ENCODE results near the gene LATS1. TPM values are rescaled to one million over a fixed set of nuclear protein-coding genes. Genes with fewer than 3 reads are reported as not detected.

Gene LATS1
- total and polyA plus RNA-seq, 2 of the 8 experiments (the other 6 are each of a cell fraction or from before 2014, with no cell fraction given), result 8.9 to 21.7 TPM

DNA sequence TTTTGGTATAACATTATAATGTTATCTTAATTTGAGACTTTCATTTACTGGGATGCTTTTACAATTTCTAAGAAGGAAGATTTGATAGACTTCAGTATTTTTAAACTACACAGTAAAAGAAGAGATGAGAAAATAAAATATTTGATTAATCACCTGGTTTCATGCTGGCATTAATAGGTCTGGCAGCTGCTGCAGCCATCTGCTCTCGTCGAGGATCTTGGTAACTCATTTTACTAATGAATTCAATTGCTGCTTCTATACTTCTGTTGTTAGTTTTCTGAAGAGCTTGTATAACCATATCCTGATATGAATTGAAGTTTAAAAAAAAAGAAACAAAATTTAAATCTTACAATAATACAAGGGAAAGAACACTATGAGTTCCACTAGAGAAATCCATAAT lies 23.0 kb downstream of the LATS1 start:
- no peaks in the 10 kb centered on the region for H3K9me3 ChIP-seq (ENCODE audit: insufficient read depth in 2 of 2, low read depth in 1 of 2, low read length in 1 of 2)
- H2BK15ac ChIP-seq (ENCODE audit: low read length), result no peak overlapping the region
- no peaks in the 10 kb centered on the region; the same call in 1 of the 2 replicates for H3K79me1 ChIP-seq (ENCODE audit: low read depth, low read length)
- no peak overlapping the region for H2AFZ ChIP-seq (ENCODE audit: low read length)
- no peak for FAIRE-seq
- peaks cover 0 to 47% of the 10 kb centered on the region in 2 experiments; a peak in 2 of 4 replicates for H3K79me2 ChIP-seq (ENCODE audit: control insufficient read depth in 1 of 2, insufficient read depth in 2 of 2, low read length in 2 of 2)
- H2BK20ac ChIP-seq (ENCODE audit: low read length), result no peak overlapping the region
- CTCF ChIA-PET (ENCODE audit: partially characterized antibody), result no interaction called here
- H3K4ac ChIP-seq (replicated peaks; ENCODE audit: insufficient read length, low read depth, low read length), result no peak overlapping the region
- H3K4me2 ChIP-seq (ENCODE audit: insufficient read depth in 1 of 2, low read depth in 2 of 2, low read length in 2 of 2), result no peak overlapping the region
- no peak for DNase-seq (ENCODE audit: low read depth in 1 of 2, low spot score in 2 of 2)
- no peak for TF ChIP-seq EGR1 (IDR thresholded peaks at IDR 0.05; ENCODE audit: borderline replicate concordance, low read depth, low read length)
- TF ChIP-seq POLR2A (IDR thresholded peaks at IDR 0.05; ENCODE audit: control extremely low read depth in 1 of 2, low read depth in 2 of 2, low read length in 2 of 2), result no peak
- TF ChIP-seq SP1 (IDR thresholded peaks at IDR 0.05; ENCODE audit: low read depth, low read length), result no peak
- TF ChIP-seq CBX8 (IDR thresholded peaks at IDR 0.05; ENCODE audit: borderline replicate concordance, low read depth, low read length), result no peak
- TF ChIP-seq SP2 (IDR thresholded peaks at IDR 0.05; ENCODE audit: low read length), result no peak
- TF ChIP-seq CTBP2 (IDR thresholded peaks at IDR 0.05; ENCODE audit: borderline replicate concordance, insufficient read depth, insufficient read length, low read length), result no peak
- no peak for TF ChIP-seq TAF7 (optimal IDR thresholded peaks at IDR 0.05; ENCODE audit: borderline replicate concordance, low read depth, low read length)
- TF ChIP-seq EP300 (IDR thresholded peaks at IDR 0.05; ENCODE audit: borderline replicate concordance in 1 of 2, low read depth in 2 of 2, low read length in 2 of 2), result no peak
- TF ChIP-seq, protein P1, sequence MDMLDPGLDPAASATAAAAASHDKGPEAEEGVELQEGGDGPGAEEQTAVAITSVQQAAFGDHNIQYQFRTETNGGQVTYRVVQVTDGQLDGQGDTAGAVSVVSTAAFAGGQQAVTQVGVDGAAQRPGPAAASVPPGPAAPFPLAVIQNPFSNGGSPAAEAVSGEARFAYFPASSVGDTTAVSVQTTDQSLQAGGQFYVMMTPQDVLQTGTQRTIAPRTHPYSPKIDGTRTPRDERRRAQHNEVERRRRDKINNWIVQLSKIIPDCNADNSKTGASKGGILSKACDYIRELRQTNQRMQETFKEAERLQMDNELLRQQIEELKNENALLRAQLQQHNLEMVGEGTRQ (IDR thresholded peaks at IDR 0.05; ENCODE audit: low read length), result no peak
- no peak for TF ChIP-seq BRCA1 (IDR thresholded peaks at IDR 0.05; ENCODE audit: low read depth, low read length)
- no peak for TF ChIP-seq YY1 (IDR thresholded peaks at IDR 0.05; ENCODE audit: low read depth, low read length)
- no peak for TF ChIP-seq KDM4A (IDR thresholded peaks at IDR 0.05; ENCODE audit: low read depth, low read length, severe bottlenecking)
- TF ChIP-seq NRF1 (IDR thresholded peaks at IDR 0.05; ENCODE audit: low read depth, low read length), result no peak
- no peak for TF ChIP-seq JUN (IDR thresholded peaks at IDR 0.05; ENCODE audit: low read depth, low read length)
- no peak overlapping the region for H2BK12ac ChIP-seq (ENCODE audit: low read depth, low read length)
- no peaks in the 10 kb centered on the region for H3K4me1 ChIP-seq (replicated peaks in 1 of 4; ENCODE audit: control insufficient read depth in 3 of 4, insufficient read depth in 4 of 4, low read length in 3 of 4)
- peaks cover 0 to 28% (median 8%) of the 10 kb centered on the region in 4 experiments; a peak in 6 of 8 replicates for H3K36me3 ChIP-seq (ENCODE audit: control insufficient read depth in 2 of 4, insufficient read depth in 4 of 4, low read length in 3 of 4)
- no peak overlapping the region for H3K18ac ChIP-seq (ENCODE audit: extremely low read depth, low read length)
- no peak overlapping the region for H3K9ac ChIP-seq (replicated peaks in 1 of 4; ENCODE audit: extremely low read depth in 1 of 4, low read depth in 3 of 4, low read length in 3 of 4)
- H3K27me3 ChIP-seq (replicated peaks in 1 of 4; ENCODE audit: control insufficient read depth in 3 of 4, extremely low read depth in 1 of 4, insufficient read depth in 3 of 4, low read length in 3 of 4), result no peaks in the 10 kb centered on the region
- no peak overlapping the region for H3K27ac ChIP-seq (ENCODE audit: low read depth, low read length)
- no peak overlapping the region for H3K23ac ChIP-seq (ENCODE audit: insufficient read length)
- POLR2A ChIA-PET (ENCODE audit: partially characterized antibody), result interaction anchor here (0.7 to 1.6 kb wide), 4 partner anchors 9 to 56 kb away, joined by 3 to 6 read pairs (median 4); partner anchors contain the start of gene LATS1
- H4K20me1 ChIP-seq (replicated peaks in 1 of 2; ENCODE audit: control insufficient read depth in 1 of 2, insufficient read depth in 2 of 2, low read length in 2 of 2), result peaks cover 0 to 3% of the 10 kb centered on the region in 2 experiments
- H3K4me3 ChIP-seq (ENCODE audit: extremely low read depth in 1 of 4, insufficient read depth in 2 of 4, low read depth in 3 of 4, low read length in 4 of 4), result no peak overlapping the region
- no peak overlapping the region for H2AK5ac ChIP-seq (ENCODE audit: low read depth, low read length)
- H4K5ac ChIP-seq (ENCODE audit: insufficient read length, low read depth, low read length), result no peak overlapping the region
- H2BK120ac ChIP-seq (replicated peaks; ENCODE audit: low read depth, low read length), result no peak overlapping the region
- 98% methylated on average over 2 of the region's 2 CpGs; no CpG with 5 or more reads in 1 of the 2 experiments for WGBS, 2 experiments (ENCODE audit: extremely low coverage in 1 of 2, insufficient coverage in 1 of 2, insufficient read length in 1 of 2, insufficient replicate concordance in 2 of 2, low coverage in 1 of 2, low lambda C conversion rate in 2 of 2, missing lambda C conversion rate in 1 of 2)
- H3K56ac ChIP-seq (replicated peaks; ENCODE audit: insufficient read length, low read depth, low read length), result no peak overlapping the region
- no peak overlapping the region for H4K91ac ChIP-seq (replicated peaks; ENCODE audit: insufficient read length, low read length)
- no peak overlapping the region for H2BK5ac ChIP-seq (ENCODE audit: low read depth, low read length)
- H3K14ac ChIP-seq (ENCODE audit: insufficient read length), result no peak overlapping the region
- H3K23me2 ChIP-seq (ENCODE audit: low read depth, low read length), result no peaks in the 10 kb centered on the region
- no peak overlapping the region for H4K8ac ChIP-seq (ENCODE audit: extremely low read depth, insufficient read depth, low read length)

All from H1 (cell line).